ENCODE results near the gene DZIP1L. TPM values are rescaled to one million over a fixed set of nuclear protein-coding genes. Genes with fewer than 3 reads are reported as not detected.

DZIP1L gene
- total RNA-seq, 1 experiment from 2014 or later, result 2.3 TPM

- Histone ChIP-seq H3K4me1 (replicated peaks; ENCODE audit: insufficient read depth) (no peaks in the 10 kb centered on the region), H3K79me2 (ENCODE audit: low read depth) (no peaks in the 10 kb centered on the region), H3K27ac (no peak overlapping the region), H3K36me3 (ENCODE audit: low read depth) (no peaks in the 10 kb centered on the region), H3K9me2 (ENCODE audit: insufficient read depth) (no peaks in the 10 kb centered on the region), H2AFZ (no peak overlapping the region), H3K9me3 (ENCODE audit: insufficient read depth, low read depth) (no peaks in the 10 kb centered on the region), H3K4me3 (no peak overlapping the region), H4K20me1 (ENCODE audit: insufficient read depth) (no peaks in the 10 kb centered on the region), H3K27me3 (ENCODE audit: insufficient read depth, low read depth) (no peaks in the 10 kb centered on the region), H3K4me2 (no peak overlapping the region), H3F3A (ENCODE audit: insufficient read depth, low read depth) (no peaks in the 10 kb centered on the region)
- ChIA-PET POLR2A (ENCODE audit: unreplicated experiment) (no interaction called here), CTCF (no interaction called here)
- intact Hi-C loops (cut with micrococcal nuclease; ENCODE audit: unreplicated experiment), result no loop called here
- BruUV-seq (replicated peaks), result no TSS peak
- DNase-seq, result no peak
- no peak for TF ChIP-seq EZH2 (IDR thresholded peaks at IDR 0.05; ENCODE audit: low read depth)
- TF ChIP-seq CTCF (conservative IDR thresholded peaks at IDR 0.05), result no peak
Observed at GRCh38 chr3:138139691-138140090, 24.3 kb upstream of the DZIP1L start.

- no peak overlapping the region for H3K27ac ChIP-seq
- no peaks in the 10 kb centered on the region for H3K9me3 ChIP-seq (ENCODE audit: insufficient read depth, low read depth)
- CTCF ChIA-PET, result interaction anchor here (0.7 kb wide), 1 partner anchor 82 kb away, joined by 3 read pairs; no protein-coding TSS in a partner anchor
- no peak overlapping the region for H2AFZ ChIP-seq
- H4K20me1 ChIP-seq (ENCODE audit: insufficient read depth), result no peaks in the 10 kb centered on the region
- no peaks in the 10 kb centered on the region for H3K4me1 ChIP-seq (replicated peaks; ENCODE audit: insufficient read depth)
- no peak overlapping the region for H3K4me2 ChIP-seq
- no peaks in the 10 kb centered on the region for H3K36me3 ChIP-seq (ENCODE audit: low read depth)
- H3K4me3 ChIP-seq, result no peak overlapping the region
- BruUV-seq (replicated peaks), result no TSS peak
- no peaks in the 10 kb centered on the region for H3F3A ChIP-seq (ENCODE audit: insufficient read depth, low read depth)
- H3K27me3 ChIP-seq (ENCODE audit: insufficient read depth, low read depth), result no peaks in the 10 kb centered on the region
- H3K9me2 ChIP-seq (ENCODE audit: insufficient read depth), result no peaks in the 10 kb centered on the region
- no peaks in the 10 kb centered on the region for H3K79me2 ChIP-seq (ENCODE audit: low read depth)
- DNase-seq, result no peak
- POLR2A ChIA-PET (ENCODE audit: unreplicated experiment), result no interaction called here
- intact Hi-C loops (cut with micrococcal nuclease; ENCODE audit: unreplicated experiment), result no loop called here
- TF ChIP-seq CTCF (conservative IDR thresholded peaks at IDR 0.05) (no peak), EZH2 (IDR thresholded peaks at IDR 0.05; ENCODE audit: low read depth) (no peak)
Observed at GRCh38 chr3:138137861-138138260, 22.5 kb upstream of the DZIP1L start.

- no peak overlapping the region for H3K4me3 ChIP-seq
- BruUV-seq (replicated peaks), result no TSS peak
- H3K27me3 ChIP-seq (ENCODE audit: insufficient read depth, low read depth), result no peaks in the 10 kb centered on the region
- H3K9me3 ChIP-seq (ENCODE audit: insufficient read depth, low read depth), result no peaks in the 10 kb centered on the region
- no peaks in the 10 kb centered on the region for H3K4me1 ChIP-seq (replicated peaks; ENCODE audit: insufficient read depth)
- H3K36me3 ChIP-seq (ENCODE audit: low read depth), result no peaks in the 10 kb centered on the region
- no peak overlapping the region for H3K4me2 ChIP-seq
- DNase-seq, result no peak
- TF ChIP-seq EZH2 (IDR thresholded peaks at IDR 0.05; ENCODE audit: low read depth) (no peak), CTCF (conservative IDR thresholded peaks at IDR 0.05) (no peak)
- no peaks in the 10 kb centered on the region for H3F3A ChIP-seq (ENCODE audit: insufficient read depth, low read depth)
- ChIA-PET CTCF (no interaction called here), POLR2A (ENCODE audit: unreplicated experiment) (no interaction called here)
- no peaks in the 10 kb centered on the region for H3K79me2 ChIP-seq (ENCODE audit: low read depth)
- intact Hi-C loops (cut with micrococcal nuclease; ENCODE audit: unreplicated experiment), result no loop called here
- no peak overlapping the region for H2AFZ ChIP-seq
- no peak overlapping the region for H3K27ac ChIP-seq
- no peaks in the 10 kb centered on the region for H3K9me2 ChIP-seq (ENCODE audit: insufficient read depth)
- H4K20me1 ChIP-seq (ENCODE audit: insufficient read depth), result no peaks in the 10 kb centered on the region
Observed at GRCh38 chr3:138136201-138136600, 20.8 kb upstream of the DZIP1L start.

All from PC-9 (cell line).